GM18858 (cell line): ENCODE results near the gene NOVA2.

ENCODE experiments used
- ATAC-seq: cut with Tn5 transposase; IDR thresholded peaks from one replicate; pipeline ENCODE4 v1.9.1; 2021; ENCODE audit not compliant: unreplicated experiment

The NOVA2 gene

DNA sequence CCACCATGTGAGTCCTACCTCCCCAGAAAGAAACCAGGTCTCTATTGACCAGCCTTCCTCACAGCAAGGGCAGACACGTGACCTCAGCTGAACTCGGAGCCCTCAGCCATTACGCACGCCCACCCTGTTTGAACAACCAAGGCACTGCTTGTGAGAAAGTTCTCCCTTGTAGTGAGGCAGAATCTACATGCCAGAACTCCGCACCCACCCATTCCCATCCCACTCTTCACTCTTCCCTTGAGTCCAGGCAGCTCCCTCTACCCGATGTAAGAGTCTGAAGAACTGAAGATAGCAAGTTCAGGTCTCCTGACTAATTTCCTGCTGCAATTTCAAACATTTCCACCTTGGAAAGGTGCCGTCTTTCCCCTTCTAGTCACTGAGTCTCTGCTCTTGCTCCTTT, 6.4 kb downstream of the NOVA2 start:
- ATAC-seq = no peak

DNA sequence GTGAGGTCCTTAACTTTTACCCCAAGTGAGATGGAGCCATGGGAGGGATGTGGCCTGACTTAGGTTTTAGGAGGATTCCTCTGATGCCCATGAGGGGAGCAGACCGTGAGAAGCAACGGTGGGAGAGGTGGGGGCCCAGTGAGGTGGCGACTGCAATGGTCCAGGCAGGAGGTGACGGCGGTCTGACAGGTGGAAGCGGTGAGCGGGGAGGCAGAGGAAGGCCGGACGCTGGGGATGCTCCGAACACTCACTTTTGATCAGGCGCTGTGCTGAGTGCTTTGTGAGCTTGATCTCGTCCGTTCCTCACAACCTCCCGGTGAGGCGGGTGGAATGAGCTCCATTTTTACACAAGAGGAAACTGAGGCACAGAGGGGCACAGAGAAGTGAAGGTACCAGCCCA, 11.6 kb downstream of the NOVA2 start:
- no peak for ATAC-seq

DNA sequence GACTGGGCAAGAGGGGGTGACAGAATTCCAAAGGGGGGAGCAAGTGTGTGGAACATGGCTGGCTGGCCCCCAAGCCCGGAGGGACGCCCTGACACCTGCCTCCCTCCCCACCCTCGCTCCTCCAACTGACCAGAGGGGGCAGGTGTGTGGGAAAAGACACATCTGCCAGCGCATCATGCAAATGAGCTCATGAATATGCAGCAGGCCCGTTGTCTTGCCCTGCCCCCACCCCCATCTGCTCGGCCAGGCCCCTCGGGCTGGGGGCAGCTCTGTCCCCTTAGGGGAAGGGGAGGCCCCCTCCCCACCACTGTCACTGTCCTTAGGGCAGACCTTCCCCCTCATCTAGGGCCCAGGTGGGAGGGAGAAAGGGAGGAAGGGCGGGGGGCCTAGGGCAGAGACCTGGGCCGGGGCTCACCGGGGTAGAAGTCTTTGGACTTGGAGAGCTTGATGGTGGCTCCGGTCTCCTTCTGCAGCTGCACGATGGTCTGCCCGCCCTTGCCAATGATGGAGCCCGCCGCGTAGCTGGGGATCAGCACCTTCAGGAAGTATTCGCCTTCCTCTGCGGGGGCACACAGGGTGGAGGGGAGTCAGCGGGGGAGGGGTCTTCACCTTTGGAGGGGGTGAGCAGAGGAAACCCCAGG, 12.9 kb downstream of the NOVA2 start:
- ATAC-seq = no peak

DNA sequence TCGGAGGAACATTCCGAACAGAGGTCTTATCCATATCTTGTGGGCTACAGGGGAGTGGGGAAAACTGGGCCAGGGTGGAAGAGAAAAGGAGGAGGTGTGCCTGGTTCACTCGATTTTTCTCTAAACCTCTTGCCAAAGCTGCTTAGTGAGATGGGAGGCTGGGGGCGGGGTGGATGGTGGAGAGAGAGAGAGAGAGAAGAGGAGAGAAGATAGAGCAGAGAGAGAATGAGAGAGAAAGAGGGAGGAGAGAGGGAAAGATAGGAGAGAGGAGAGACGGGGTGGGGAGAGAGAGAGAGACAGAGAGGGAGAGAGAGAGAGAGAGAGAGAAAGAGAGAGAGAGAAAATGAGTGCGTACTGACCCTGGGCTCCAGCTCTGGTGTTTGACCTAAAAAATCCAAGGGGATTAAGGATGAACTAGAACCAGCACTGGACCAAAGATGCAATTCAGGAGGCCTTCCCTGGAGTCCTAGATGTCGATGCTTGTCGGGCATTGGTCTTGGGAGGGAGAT, 14.1 kb downstream of the NOVA2 start:
- no peak for ATAC-seq

GRCh38 chr19:45958769-45959516, 14.7 kb downstream of the NOVA2 start:
- ATAC-seq = no peak

GRCh38 chr19:45958320-45958719, 15.3 kb downstream of the NOVA2 start:
- no peak for ATAC-seq

DNA sequence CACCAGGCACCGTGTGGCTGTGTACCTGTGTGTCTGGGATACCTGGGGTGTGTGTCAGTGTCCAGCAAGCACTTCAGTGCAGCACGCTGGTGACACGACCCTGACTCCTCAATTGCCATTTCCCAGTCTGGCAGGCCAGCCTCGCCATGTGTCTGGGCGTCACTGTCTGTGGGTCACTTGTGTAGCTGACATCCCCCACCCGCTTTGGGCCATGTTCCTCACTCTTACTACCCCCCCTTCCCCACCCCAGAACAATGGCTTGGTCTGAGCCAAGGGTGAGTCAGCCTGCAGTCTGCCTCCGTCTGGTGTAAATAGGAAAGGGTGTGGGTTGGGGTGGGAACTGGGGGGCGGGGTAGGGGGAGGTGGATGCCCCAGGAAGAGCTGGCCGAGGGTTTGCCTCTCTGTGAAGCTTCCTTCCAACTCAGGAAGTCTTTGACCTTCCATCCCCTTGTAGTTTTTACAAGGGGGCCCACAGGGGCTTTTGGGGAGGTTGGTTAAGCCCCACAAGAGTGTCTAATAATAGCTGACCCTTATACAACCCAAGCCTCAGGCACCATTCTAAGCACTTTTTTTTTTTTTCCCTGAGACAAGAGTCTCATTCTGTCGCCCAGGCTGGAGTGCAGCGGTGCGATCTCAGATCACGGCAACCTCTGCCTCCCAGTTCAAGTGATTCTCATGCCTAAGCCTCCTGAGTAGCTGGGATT, 17.6 kb downstream of the NOVA2 start:
- no peak for ATAC-seq

DNA sequence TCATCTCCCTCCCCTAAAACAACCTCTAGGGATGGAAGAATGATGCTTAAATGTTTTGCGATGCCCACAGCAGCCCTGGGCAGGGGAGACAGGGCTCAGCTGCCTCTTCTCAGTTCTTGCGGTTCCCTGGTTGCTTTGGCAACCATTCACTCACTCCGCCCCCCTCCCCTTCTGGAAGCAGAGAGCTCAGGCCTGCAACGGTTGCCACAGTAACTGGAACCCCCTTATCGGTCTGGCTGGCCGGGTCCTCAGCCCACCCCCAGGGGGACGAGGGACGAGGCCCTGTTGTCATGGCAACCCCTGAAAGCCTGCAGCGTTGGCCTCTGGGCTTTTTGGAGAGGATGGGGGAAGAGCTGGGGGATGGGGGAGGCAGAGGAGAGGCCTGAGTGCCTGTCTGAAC, 19.5 kb downstream of the NOVA2 start:
- ATAC-seq = no peak

GRCh38 chr19:45953676-45954075, 20.0 kb downstream of the NOVA2 start:
- ATAC-seq = no peak

DNA sequence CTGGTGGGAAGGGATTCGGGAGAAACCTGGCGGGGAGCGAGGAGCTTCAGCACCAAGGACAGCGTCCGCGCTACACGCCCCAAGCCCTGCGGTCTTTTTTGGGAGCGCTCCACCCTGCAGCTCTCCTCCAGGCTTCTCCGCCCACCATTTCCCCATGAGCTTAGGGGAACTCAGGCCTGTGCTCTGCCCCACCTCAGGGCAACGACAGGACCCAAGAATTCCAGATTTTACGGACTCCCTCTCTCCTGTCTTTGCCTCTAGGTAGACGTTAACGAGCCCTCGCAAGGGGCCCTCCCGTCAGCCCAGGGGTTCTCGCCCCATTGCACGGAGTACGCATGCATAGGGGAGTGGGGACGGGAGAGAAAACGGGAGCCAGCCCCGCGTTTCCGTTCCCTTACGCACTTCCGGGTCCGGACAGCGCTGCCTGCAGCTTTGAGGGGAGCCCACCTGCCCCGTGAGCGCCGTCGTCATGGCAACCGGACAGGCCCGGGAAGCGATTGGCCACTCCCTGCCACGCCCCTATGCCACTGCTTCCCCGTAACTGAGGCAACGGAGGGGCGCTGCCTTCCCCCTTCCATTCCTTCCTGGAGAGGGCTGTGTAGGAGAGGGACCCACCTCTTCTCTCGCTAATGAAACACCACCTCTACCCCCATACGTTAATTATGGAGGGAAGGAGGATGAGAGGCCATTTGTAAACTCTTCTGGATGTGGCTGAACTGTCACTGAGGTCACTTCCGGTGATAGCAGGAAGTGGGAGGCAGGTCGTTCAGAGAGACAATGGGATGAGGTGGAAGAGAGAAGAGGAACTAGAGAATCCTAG, 20.8 kb downstream of the NOVA2 start:
- no peak for ATAC-seq

GRCh38 chr19:45952341-45952685, 21.4 kb downstream of the NOVA2 start:
- no peak for ATAC-seq

- ATAC-seq = no peak
These were observed 25.7 kb downstream of the NOVA2 start for GRCh38 chr19:45947926-45948325.

- ATAC-seq = no peak
These were observed 33.2 kb downstream of the NOVA2 start for GRCh38 chr19:45940515-45940805.

DNA sequence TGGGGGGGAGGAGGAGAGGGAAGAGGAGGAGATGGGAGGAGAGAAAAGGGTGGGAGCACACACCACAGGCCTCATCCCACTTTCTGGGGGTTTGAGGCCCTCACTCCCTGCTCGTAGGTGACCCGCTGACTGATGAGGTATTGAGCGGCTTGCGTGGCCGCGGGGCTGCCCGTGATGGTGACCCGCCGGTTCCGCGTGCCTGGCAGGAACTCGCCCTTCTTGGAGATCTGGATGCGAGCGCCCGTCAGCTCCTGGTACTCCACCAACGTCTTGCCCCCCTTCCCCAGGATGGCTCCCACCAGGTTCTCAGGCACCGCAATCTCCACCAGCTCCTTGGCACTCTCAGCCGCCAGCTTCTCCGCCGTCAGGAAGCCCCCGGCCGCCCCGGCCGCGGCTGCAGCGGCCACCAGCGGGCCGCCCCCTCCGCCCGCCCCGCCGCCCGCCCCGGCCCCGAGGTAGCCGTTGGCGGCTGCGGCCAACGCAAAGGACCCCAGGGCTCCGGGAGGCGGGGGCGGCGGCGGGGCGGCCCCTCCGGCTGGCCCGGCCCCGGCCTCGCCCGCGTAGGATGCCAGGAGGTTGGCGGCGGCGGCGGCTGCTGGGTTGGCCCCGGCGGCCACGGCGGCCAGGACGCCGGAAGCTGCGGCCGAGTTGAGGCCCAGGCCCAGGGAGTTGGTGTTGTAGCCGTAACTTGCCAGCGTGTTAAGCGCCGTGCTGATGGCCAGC, 33.7 kb downstream of the NOVA2 start:
- no peak for ATAC-seq

DNA sequence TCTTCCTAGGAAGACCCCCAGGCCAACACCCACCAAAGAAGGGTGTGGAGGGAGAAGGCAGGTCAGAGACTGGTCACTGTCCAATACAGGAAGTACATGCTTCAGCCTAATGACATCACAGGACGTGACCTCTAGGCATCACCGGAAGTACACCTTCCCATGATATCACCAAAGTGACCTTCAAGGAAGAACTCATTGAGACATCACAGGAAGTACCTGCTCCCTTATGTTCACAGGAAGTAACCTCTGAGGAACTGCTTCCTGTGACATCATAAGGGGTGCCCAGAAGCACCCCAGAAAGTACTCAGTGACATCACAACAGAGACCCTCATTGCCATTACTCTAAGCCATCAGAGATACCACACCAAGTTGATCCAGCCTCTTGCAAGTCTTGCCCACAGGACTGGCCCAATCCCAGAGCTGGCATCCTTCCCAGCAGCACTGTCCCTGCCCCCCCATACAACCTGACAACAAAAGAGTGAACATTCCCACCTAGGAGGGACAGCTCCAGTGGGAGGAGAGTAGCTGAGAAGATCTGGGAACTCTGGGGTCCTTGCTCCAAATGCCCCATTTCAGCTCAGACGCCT, 34.8 kb downstream of the NOVA2 start:
- no peak for ATAC-seq

DNA sequence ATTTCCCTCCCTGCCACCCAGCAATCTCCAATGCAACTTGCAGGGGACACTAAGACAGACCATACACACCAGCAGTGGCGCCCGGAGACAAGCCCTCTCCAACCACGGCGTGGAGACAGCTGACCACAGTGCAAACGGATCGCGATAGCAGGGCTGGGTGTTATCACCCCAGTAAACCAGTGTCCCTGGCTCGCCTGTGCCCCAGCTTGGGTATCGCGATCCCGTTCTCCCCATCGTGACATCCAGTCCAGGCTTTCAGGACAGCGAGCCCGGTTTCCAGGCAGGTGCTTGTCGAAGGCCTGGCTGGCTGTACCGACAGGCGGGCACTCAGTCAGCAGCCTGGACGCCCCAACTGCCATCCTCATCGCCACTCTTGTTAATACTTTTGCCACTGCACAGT, 38.4 kb downstream of the NOVA2 start:
- no peak for ATAC-seq

DNA sequence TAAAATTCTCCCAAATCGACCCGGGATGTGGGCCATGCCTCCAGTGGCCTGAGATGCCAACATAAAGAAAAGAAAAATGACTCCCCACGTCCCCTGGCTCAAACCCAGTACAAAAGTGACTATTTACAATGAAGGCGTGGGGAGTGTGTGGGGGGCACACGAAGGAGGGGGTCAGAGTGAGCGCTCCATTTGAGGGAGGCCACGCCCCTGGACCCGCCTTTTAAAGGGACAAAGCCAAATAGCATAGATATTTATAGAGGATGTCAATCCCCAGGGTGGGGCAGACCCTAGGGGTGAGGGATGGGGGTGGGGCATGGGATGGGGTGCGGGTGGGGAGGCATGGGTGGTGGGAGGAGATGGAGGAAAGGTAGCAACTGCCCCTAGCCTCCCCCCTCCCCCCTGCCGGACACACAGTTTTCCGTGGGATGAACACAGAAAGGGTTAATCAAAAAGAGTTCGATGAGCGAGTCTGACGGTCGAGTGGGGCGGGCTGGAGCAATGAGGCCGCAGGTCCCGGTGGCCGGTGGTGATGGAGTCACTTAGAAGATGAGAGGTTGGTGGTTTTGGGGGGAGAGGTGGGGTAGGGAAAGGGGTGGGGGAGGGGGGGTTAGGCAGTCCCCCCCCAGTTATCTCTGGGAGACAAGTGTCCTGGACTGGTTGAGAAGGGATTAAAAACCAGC, 39.0 kb downstream of the NOVA2 start:
- no peak for ATAC-seq

DNA sequence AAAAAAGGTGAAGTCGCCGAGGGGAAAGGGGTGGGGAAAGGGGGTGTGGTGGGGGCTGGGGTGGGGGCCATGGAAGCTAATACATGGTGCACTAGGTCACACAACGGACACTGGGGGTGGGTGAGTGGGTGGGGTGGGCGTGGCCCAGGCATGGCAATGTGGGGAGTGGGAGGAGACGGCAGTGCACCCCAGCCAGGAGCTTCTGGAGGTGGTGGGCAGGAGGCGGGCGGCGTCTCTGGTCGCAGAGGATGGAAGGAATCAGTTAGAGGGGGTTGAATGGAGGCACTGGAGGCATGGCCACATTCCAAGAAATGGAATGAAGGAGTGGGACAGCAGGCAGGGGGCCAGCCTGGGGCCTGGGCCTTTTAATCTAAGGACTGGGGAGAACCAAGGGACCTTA, 39.9 kb downstream of the NOVA2 start:
- ATAC-seq = no peak

DNA sequence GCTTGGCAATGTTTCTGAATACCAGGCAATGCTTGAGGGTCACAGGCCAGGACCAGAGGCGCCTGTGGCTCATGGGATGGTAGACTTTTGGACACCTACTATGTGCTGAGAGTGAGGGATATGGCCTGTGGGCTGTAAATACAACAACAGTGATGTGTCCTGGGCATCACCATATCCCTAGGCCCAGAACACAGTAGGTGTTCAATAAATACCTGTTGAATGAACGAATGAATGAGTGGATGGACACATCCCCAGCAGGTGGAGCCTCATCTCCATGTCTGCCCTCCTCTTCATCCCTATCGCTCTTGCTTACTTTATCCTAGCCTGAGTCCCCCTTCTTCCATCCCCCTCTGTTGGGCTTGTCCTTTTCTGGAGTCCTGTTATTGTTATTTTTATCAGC, 42.6 kb downstream of the NOVA2 start:
- no peak for ATAC-seq

DNA sequence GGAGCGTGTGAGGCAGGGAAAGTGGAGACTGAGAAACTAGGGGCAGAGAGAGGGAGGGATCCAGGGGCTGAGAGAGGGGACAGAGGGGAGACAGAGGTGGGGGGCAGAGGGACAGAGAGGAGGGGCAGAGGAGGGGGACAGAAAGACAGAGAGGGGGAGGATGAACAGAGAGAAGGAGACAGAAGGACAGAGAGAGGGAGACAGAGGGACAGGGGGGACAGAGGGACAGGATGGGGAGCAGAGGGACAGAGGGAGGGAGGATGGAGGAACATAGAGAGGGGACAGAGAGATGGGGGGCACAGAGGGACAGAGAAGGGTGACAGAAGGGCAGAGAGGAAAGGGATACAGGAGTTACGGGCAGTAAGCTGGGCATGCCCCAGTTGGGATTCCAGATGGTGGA, 44.4 kb downstream of the NOVA2 start:
- no peak for ATAC-seq
